Mesendoderm (in vitro differentiated cells): ENCODE results near the gene TMEM116.
"Not testable (repeated sequence)": the region's sequence is repeated elsewhere in the genome, so short reads cannot be mapped to it uniquely, and the experiment has no call there.

Source experiments
- DNase-seq: peaks from one replicate; pipeline ENCODE4 v3.0.0; 2013
- H2AK5ac ChIP-seq: 2 replicates; pipeline ENCODE4 v1.6.1; 2013; ENCODE audit warnings: low read length, inconsistent platforms
- H2BK120ac ChIP-seq: 2 replicates; pipeline ENCODE4 v1.6.1; 2013; ENCODE audit warnings: low read depth, mild to moderate bottlenecking, low read length, moderate library complexity, mixed read lengths
- H2BK15ac ChIP-seq: replicated peaks from 2 replicates; pipeline ENCODE4 v1.6.1; 2013; ENCODE audit warnings: low read depth, mild to moderate bottlenecking, moderate library complexity
- H2BK5ac ChIP-seq: 2 replicates; pipeline ENCODE4 v1.6.1; 2013; ENCODE audit warnings: low read length, inconsistent platforms
- H3K18ac ChIP-seq: 2 replicates; pipeline ENCODE4 v1.6.1; 2013; ENCODE audit warnings: mild to moderate bottlenecking, low read length, mixed read lengths
- H3K23ac ChIP-seq: one replicate; pipeline ENCODE4 v1.6.1; 2013; ENCODE audit warnings: low read length
- H3K27ac ChIP-seq: 2 replicates; pipeline ENCODE4 v1.5.1; 2013; ENCODE audit warnings: low read depth, mild to moderate bottlenecking, inconsistent platforms, low read length, moderate library complexity
- H3K27me3 ChIP-seq: 2 replicates; pipeline ENCODE4 v1.6.1; 2013; ENCODE audit warnings: low read length, control low read depth, mild to moderate bottlenecking, inconsistent platforms; ENCODE audit not compliant: insufficient read depth, poor library complexity
- H3K36me3 ChIP-seq: 2 replicates; pipeline ENCODE4 v1.6.1; 2013; ENCODE audit warnings: low read length, inconsistent platforms; ENCODE audit not compliant: control insufficient read depth, insufficient read depth
- H3K4ac ChIP-seq: one replicate; pipeline ENCODE4 v1.6.1; 2013; ENCODE audit warnings: low read depth, mild to moderate bottlenecking, low read length, moderate library complexity
- H3K4me1 ChIP-seq: 2 replicates; pipeline ENCODE4 v1.6.1; 2013; ENCODE audit warnings: low read depth, low read length, inconsistent platforms; ENCODE audit not compliant: control insufficient read depth
- H3K4me2 ChIP-seq: 2 replicates; pipeline ENCODE4 v1.6.1; 2013; ENCODE audit warnings: low read length
- H3K4me3 ChIP-seq: 2 replicates; pipeline ENCODE4 v1.5.1; 2013; ENCODE audit warnings: mild to moderate bottlenecking, low read length
- H3K56ac ChIP-seq: one replicate; pipeline ENCODE4 v1.6.1; 2013; ENCODE audit warnings: low read length
- H3K79me1 ChIP-seq: 2 replicates; pipeline ENCODE4 v1.6.1; 2013; ENCODE audit warnings: low read length, inconsistent platforms
- H3K79me2 ChIP-seq: 2 replicates; pipeline ENCODE4 v1.6.1; 2013; ENCODE audit warnings: mild to moderate bottlenecking, low read length; ENCODE audit not compliant: control insufficient read depth, insufficient read depth
- H3K9ac ChIP-seq: 2 replicates; pipeline ENCODE4 v1.6.1; 2013; ENCODE audit warnings: low read length, inconsistent platforms
- H4K5ac ChIP-seq: one replicate; pipeline ENCODE4 v1.6.1; 2013; ENCODE audit warnings: low read length
- H4K8ac ChIP-seq: one replicate; pipeline ENCODE4 v1.6.1; 2013; ENCODE audit warnings: low read depth, mild to moderate bottlenecking, control low read depth, low read length, moderate library complexity
- whole genome bisulfite sequencing: extraction: QIAGEN DNeasy Blood & Tissue Kit; methylation state at CpG from one replicate; pipeline ENCODE4 v1.1.7; 2013; ENCODE audit warnings: low lambda C conversion rate, missing lambda C conversion rate; ENCODE audit not compliant: insufficient coverage; ENCODE audit errors: extremely low coverage; 5-methylcytosine and 5-hydroxymethylcytosine counted together

The TMEM116 gene

DNA sequence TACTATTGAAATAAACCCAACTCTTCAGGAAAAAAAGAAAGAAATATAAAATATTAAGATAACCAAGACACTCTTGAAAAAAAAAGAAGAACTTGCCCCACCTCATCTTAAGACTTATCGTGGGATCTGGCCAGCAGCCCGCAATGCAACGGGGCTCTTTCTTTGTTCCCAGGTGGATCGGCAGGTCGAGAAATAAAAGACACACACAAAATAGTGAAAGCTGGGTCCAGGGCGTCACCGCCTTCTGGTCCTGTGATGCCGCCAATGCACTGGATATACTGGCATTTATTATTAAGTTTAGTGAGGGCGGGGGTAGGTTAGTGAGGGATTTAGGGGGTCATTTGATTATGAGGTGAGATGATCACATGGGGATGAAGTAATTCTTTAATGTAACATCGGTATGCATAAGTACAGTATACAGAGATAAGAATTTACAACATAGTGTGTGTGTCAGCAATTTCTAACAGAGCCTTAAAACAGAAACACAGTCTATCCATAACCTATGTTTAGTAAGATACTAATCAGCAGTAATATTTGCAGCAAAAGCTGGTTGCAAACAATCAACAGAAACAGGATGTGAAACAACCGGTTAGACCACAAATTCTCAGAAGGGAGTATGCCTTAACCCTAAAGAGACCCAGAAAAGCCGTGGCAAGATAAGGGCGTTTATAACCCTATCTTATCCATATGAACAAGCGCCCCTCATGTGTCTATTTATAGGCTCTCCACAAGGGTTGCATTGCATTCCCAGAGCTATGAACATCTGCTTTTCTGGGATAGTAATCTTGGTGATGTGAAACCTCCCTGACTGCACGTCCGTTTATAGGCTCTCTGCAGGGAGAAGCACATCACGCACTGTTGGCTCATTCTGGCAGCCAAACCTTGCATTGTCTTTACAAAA, 18.5 kb downstream of the TMEM116 start:
- H3K4me3 ChIP-seq, H3K9ac ChIP-seq, H3K4ac ChIP-seq, H3K23ac ChIP-seq, H3K79me1 ChIP-seq, DNase-seq, H3K36me3 ChIP-seq, H3K27me3 ChIP-seq, H2BK5ac ChIP-seq, H2BK15ac ChIP-seq, H2BK120ac ChIP-seq, H3K4me1 ChIP-seq, H3K18ac ChIP-seq, H3K56ac ChIP-seq, H3K27ac ChIP-seq, H3K79me2 ChIP-seq, H4K8ac ChIP-seq, H4K5ac ChIP-seq, H2AK5ac ChIP-seq, H3K4me2 ChIP-seq: not testable (repeated sequence)
- WGBS: no CpG with 5 or more reads among the region's 17 CpGs

DNA sequence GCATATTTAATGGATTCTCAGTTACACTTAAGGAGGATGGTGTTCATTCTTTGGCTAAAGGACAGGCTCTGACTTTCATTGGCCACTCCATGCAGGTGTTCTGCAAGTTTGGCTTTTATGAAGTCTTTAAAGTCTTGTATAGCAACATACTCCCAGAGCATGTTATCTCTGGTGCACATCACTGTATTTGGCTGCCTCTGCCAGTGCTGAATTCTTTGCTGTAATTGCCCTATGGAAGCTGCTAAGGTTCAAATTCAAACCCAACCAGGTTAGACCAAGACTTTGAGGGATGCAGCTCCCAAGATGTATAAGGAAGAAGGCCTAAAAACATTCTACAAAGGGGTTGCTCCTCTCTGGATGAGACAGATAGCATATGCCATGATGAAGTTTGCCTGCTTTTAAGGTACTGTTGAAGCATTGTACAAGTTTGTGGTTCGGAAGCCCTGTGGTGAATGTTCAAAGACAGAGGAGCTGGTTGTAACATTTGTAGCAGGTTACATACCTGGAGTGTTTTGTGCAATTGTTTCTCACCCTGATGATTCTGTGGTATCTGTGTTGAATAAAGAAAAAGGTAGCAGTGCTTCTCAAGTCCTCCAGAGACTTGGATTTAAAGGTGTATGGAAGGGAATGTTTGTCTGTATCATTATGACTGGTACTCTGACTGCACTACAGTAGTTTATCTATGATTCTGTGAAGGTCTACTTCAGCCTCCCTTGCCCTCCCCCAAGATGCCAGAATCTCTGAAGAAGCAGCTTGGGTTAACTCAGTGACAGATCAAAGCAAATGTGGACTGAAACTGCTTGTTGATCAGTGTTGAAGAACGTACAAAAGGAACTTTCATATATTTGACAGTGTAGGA, 19.4 kb downstream of the TMEM116 start:
- H2BK5ac ChIP-seq: no peak overlapping the region
- H3K79me1 ChIP-seq: no peaks in the 10 kb centered on the region
- no peak overlapping the region for H2BK15ac ChIP-seq
- no peak overlapping the region for H3K4me3 ChIP-seq
- no peaks in the 10 kb centered on the region for H3K4me1 ChIP-seq
- H3K56ac ChIP-seq: no peak overlapping the region
- H3K4me2 ChIP-seq: no peak overlapping the region
- no peak overlapping the region for H3K18ac ChIP-seq
- H4K5ac ChIP-seq: no peak overlapping the region
- H3K27me3 ChIP-seq: no peaks in the 10 kb centered on the region
- H4K8ac ChIP-seq: no peak overlapping the region
- no peak overlapping the region for H3K4ac ChIP-seq
- no peaks in the 10 kb centered on the region for H3K36me3 ChIP-seq
- H2AK5ac ChIP-seq: no peak overlapping the region
- H3K9ac ChIP-seq: no peak overlapping the region
- no peaks in the 10 kb centered on the region for H3K79me2 ChIP-seq
- no peak overlapping the region for H3K27ac ChIP-seq
- WGBS: no CpG with 5 or more reads among the region's 2 CpGs
- H2BK120ac ChIP-seq: no peak overlapping the region
- DNase-seq: no peak
- no peak overlapping the region for H3K23ac ChIP-seq

DNA sequence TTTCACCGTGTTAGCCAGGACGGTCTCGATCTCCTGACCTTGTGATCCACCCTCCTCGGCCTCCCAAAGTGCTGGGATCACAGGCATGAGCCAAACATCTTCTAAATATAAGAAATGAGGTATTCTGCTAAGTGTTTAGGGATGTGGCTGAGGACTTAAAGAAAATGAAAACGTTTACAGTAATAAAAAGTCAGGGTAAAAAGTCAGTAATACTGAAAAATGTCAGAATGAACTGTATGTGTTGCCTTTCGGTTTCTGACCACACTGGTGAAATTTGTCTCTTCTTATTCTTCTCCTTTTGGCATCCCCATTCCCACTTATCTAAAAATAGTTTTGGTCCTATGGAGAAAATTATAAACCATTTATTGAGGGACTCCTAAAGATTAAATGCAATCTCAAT, 20.5 kb downstream of the TMEM116 start:
- H3K4me1 ChIP-seq: no peaks in the 10 kb centered on the region
- H3K4me2 ChIP-seq: no peak overlapping the region

GRCh38 chr12:111991946-111992345, 21.0 kb downstream of the TMEM116 start:
- H3K18ac ChIP-seq: no peak overlapping the region
- no peak overlapping the region for H2BK5ac ChIP-seq
- H2BK15ac ChIP-seq: no peak overlapping the region
- H3K4ac ChIP-seq: no peak overlapping the region
- H3K56ac ChIP-seq: no peak overlapping the region
- H3K79me2 ChIP-seq: no peaks in the 10 kb centered on the region
- DNase-seq: no peak
- H3K4me1 ChIP-seq: no peaks in the 10 kb centered on the region
- H3K79me1 ChIP-seq: no peaks in the 10 kb centered on the region
- H3K9ac ChIP-seq: no peak overlapping the region
- no peak overlapping the region for H3K4me2 ChIP-seq
- no peak overlapping the region for H3K23ac ChIP-seq
- WGBS: no CpG with 5 or more reads among the region's 4 CpGs
- H3K4me3 ChIP-seq: no peak overlapping the region
- H3K27ac ChIP-seq: no peak overlapping the region
- no peak overlapping the region for H4K5ac ChIP-seq
- no peak overlapping the region for H4K8ac ChIP-seq
- no peaks in the 10 kb centered on the region for H3K27me3 ChIP-seq
- no peak overlapping the region for H2AK5ac ChIP-seq
- H2BK120ac ChIP-seq: no peak overlapping the region
- H3K36me3 ChIP-seq: no peaks in the 10 kb centered on the region

More for the DNA sequence above, 20.5 kb downstream of the TMEM116 start:
- H3K23ac ChIP-seq: no peak overlapping the region
- no peak overlapping the region for H3K56ac ChIP-seq
- H2BK15ac ChIP-seq: no peak overlapping the region
- H3K4ac ChIP-seq: no peak overlapping the region
- no peak overlapping the region for H3K9ac ChIP-seq
- no CpG with 5 or more reads among the region's 6 CpGs for WGBS
- no peaks in the 10 kb centered on the region for H3K36me3 ChIP-seq
- no peaks in the 10 kb centered on the region for H3K27me3 ChIP-seq
- H4K5ac ChIP-seq: no peak overlapping the region
- H2BK120ac ChIP-seq: no peak overlapping the region
- no peak overlapping the region for H3K4me3 ChIP-seq
- no peaks in the 10 kb centered on the region for H3K79me1 ChIP-seq
- no peak for DNase-seq
- no peak overlapping the region for H2BK5ac ChIP-seq
- H2AK5ac ChIP-seq: no peak overlapping the region
- H4K8ac ChIP-seq: no peak overlapping the region
- H3K79me2 ChIP-seq: no peaks in the 10 kb centered on the region
- no peak overlapping the region for H3K18ac ChIP-seq
- no peak overlapping the region for H3K27ac ChIP-seq

DNA sequence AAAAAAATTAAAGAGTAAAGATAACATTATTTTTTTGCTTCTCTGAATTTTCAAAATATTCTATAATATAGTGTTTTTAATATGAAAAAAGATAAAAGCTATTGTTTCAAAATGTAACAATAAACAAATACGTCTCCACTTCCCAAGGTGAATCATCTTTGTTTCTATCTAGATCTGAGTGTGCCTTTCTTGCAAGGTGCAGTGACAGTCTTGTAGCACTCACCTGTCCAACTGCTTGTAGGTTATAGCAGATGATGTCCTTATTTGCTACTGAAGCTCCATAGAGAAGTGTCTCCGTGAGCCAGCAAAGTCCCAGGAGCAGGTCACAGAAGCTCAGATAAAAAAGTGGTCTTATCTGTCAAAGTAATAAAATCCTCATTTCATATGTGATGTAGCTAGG, 21.4 kb downstream of the TMEM116 start:
- H3K27me3 ChIP-seq: no peaks in the 10 kb centered on the region
- DNase-seq: no peak
- H3K4me1 ChIP-seq: no peaks in the 10 kb centered on the region
- no peaks in the 10 kb centered on the region for H3K79me1 ChIP-seq
- no peak overlapping the region for H2BK5ac ChIP-seq
- H3K23ac ChIP-seq: no peak overlapping the region
- WGBS: no CpG with 5 or more reads among the region's 2 CpGs
- H3K4me3 ChIP-seq: no peak overlapping the region
- H3K9ac ChIP-seq: no peak overlapping the region
- H3K56ac ChIP-seq: no peak overlapping the region
- H2BK15ac ChIP-seq: no peak overlapping the region
- no peak overlapping the region for H3K18ac ChIP-seq
- H3K27ac ChIP-seq: no peak overlapping the region
- no peaks in the 10 kb centered on the region for H3K79me2 ChIP-seq
- H4K5ac ChIP-seq: no peak overlapping the region
- no peak overlapping the region for H2BK120ac ChIP-seq
- no peak overlapping the region for H3K4ac ChIP-seq
- H4K8ac ChIP-seq: no peak overlapping the region
- H3K36me3 ChIP-seq: no peaks in the 10 kb centered on the region
- H3K4me2 ChIP-seq: no peak overlapping the region
- no peak overlapping the region for H2AK5ac ChIP-seq
